Osteocyte (in vitro differentiated cells): ENCODE results near the gene EPHB1. TPM values are rescaled to one million over a fixed set of nuclear protein-coding genes. Genes with fewer than 3 reads are reported as not detected.

Experiments used
- DNase-seq: peaks from one replicate; pipeline ENCODE4 v3.0.0; 2021; ENCODE audit warnings: mixed read lengths; ENCODE audit not compliant: unreplicated experiment; ENCODE audit errors: extremely low spot score
- H3K27ac Mint-ChIP-seq: one replicate; pipeline ENCODE4 v1.8.0; 2021; ENCODE audit warnings: mild to moderate bottlenecking, mixed read lengths; ENCODE audit not compliant: unreplicated experiment
- H3K27me3 Mint-ChIP-seq: one replicate; pipeline ENCODE4 v1.8.0; 2021; ENCODE audit warnings: mixed read lengths; ENCODE audit not compliant: unreplicated experiment
- H3K36me3 Mint-ChIP-seq: one replicate; pipeline ENCODE4 v1.8.0; 2021; ENCODE audit warnings: mixed read lengths; ENCODE audit not compliant: unreplicated experiment
- H3K4me1 Mint-ChIP-seq: one replicate; pipeline ENCODE4 v1.8.0; 2021; ENCODE audit warnings: mixed read lengths; ENCODE audit not compliant: unreplicated experiment
- H3K4me3 Mint-ChIP-seq: one replicate; pipeline ENCODE4 v1.8.0; 2021; ENCODE audit warnings: mild to moderate bottlenecking, moderate library complexity, mixed read lengths; ENCODE audit not compliant: unreplicated experiment
- H3K9me3 Mint-ChIP-seq: one replicate; pipeline ENCODE4 v1.8.0; 2021; ENCODE audit warnings: mixed read lengths; ENCODE audit not compliant: unreplicated experiment
- CTCF ChIP-seq: fragments of 200-600 bp; sonication (generic); IDR thresholded peaks from 2 replicates; pipeline ENCODE4 v1.5.0; 2021; ENCODE audit warnings: antibody characterized with exemption, mild to moderate bottlenecking, moderate library complexity
- total RNA-seq: library from RNA; stranded (reverse); gene quantifications from 2 replicates; pipeline ENCODE4 v1.2.1, GENCODE V29; 2021

The EPHB1 gene
- total RNA-seq, 1 donor from 2014 or later = 0.75 TPM

- Mint-ChIP-seq H3K27me3 (peaks cover 7% of the 10 kb centered on the region), H3K9me3 (no peaks in the 10 kb centered on the region), H3K36me3 (no peaks in the 10 kb centered on the region), H3K4me1 (no peaks in the 10 kb centered on the region), H3K27ac (no peak overlapping the region), H3K4me3 (no peak overlapping the region)
- DNase-seq = no peak
- TF ChIP-seq CTCF = no peak
These were observed 26.9 kb upstream of the EPHB1 start for GRCh38 chr3:134768116-134768515.

GRCh38 chr3:134768837-134769236 lies 26.2 kb upstream of the EPHB1 start:
- no peaks in the 10 kb centered on the region for H3K9me3 Mint-ChIP-seq
- no peak overlapping the region for H3K27ac Mint-ChIP-seq
- no peaks in the 10 kb centered on the region for H3K4me1 Mint-ChIP-seq
- H3K36me3 Mint-ChIP-seq = no peaks in the 10 kb centered on the region
- no peak for TF ChIP-seq CTCF
- DNase-seq = peak; percentile 53
- no peak overlapping the region for H3K4me3 Mint-ChIP-seq
- peaks cover 7% of the 10 kb centered on the region for H3K27me3 Mint-ChIP-seq

GRCh38 chr3:134769287-134769868 lies 25.7 kb upstream of the EPHB1 start:
- no peak for DNase-seq
- no peaks in the 10 kb centered on the region for H3K9me3 Mint-ChIP-seq
- TF ChIP-seq CTCF = no peak
- no peak overlapping the region for H3K4me3 Mint-ChIP-seq
- H3K27ac Mint-ChIP-seq = no peak overlapping the region
- H3K4me1 Mint-ChIP-seq = no peaks in the 10 kb centered on the region
- peaks cover 10% of the 10 kb centered on the region for H3K27me3 Mint-ChIP-seq
- H3K36me3 Mint-ChIP-seq = no peaks in the 10 kb centered on the region

GRCh38 chr3:134772011-134772410 lies 23.0 kb upstream of the EPHB1 start:
- no peak for TF ChIP-seq CTCF
- H3K4me1 Mint-ChIP-seq = no peaks in the 10 kb centered on the region
- H3K27ac Mint-ChIP-seq = no peak overlapping the region
- H3K27me3 Mint-ChIP-seq = peaks cover 11% of the 10 kb centered on the region
- H3K4me3 Mint-ChIP-seq = no peak overlapping the region
- no peak for DNase-seq
- no peaks in the 10 kb centered on the region for H3K9me3 Mint-ChIP-seq
- no peaks in the 10 kb centered on the region for H3K36me3 Mint-ChIP-seq

GRCh38 chr3:134772591-134772990 lies 22.5 kb upstream of the EPHB1 start:
- H3K4me3 Mint-ChIP-seq = no peak overlapping the region
- no peak for TF ChIP-seq CTCF
- no peaks in the 10 kb centered on the region for H3K9me3 Mint-ChIP-seq
- peaks cover 11% of the 10 kb centered on the region for H3K27me3 Mint-ChIP-seq
- peak; percentile 71 for DNase-seq
- H3K27ac Mint-ChIP-seq = no peak overlapping the region
- no peaks in the 10 kb centered on the region for H3K36me3 Mint-ChIP-seq
- no peaks in the 10 kb centered on the region for H3K4me1 Mint-ChIP-seq
